GM23338 (cell line): ENCODE results near the gene B4GALNT4. TPM values are rescaled to one million over a fixed set of nuclear protein-coding genes. Genes with fewer than 3 reads are reported as not detected.

Experiments used
- ATAC-seq: fragments of 200-7000 bp; cut with Tn5 transposase; 3 replicates; pipeline ENCODE4 v1.9.1; 2020
- DNase-seq: peaks from one replicate; pipeline ENCODE4 v3.0.0-alpha.2; 2015; ENCODE audit warnings: low spot score
- H2AFZ ChIP-seq: fragments of 200-600 bp; sonication (generic); 2 replicates; pipeline ENCODE4 v1.8.0; 2016; ENCODE audit warnings: antibody characterized with exemption, mild to moderate bottlenecking, moderate library complexity
- H3F3A ChIP-seq: fragments of 200-600 bp; sonication (generic); replicated peaks from 2 replicates; pipeline ENCODE4 v1.8.0; 2017; ENCODE audit warnings: antibody characterized with exemption, mixed run types, low read depth
- H3K27ac ChIP-seq: fragments of 200-600 bp; sonication (generic); 2 replicates; pipeline ENCODE4 v1.6.1; 2016; ENCODE audit warnings: low read depth
- H3K27me3 ChIP-seq: fragments of 200-600 bp; sonication (generic); 2 replicates; pipeline ENCODE4 v1.8.0; 2016; ENCODE audit warnings: mild to moderate bottlenecking, mixed run types, moderate library complexity; ENCODE audit not compliant: insufficient read depth
- H3K36me3 ChIP-seq: fragments of 200-600 bp; sonication (generic); 2 replicates; pipeline ENCODE4 v1.8.0; 2016; ENCODE audit warnings: mild to moderate bottlenecking; ENCODE audit not compliant: insufficient read depth
- H3K4me1 ChIP-seq: fragments of 200-600 bp; sonication (generic); 2 replicates; pipeline ENCODE4 v1.8.0; 2016; ENCODE audit warnings: mild to moderate bottlenecking, moderate library complexity; ENCODE audit not compliant: insufficient read depth
- H3K4me2 ChIP-seq: fragments of 200-600 bp; sonication (generic); 2 replicates; pipeline ENCODE4 v1.7.1; 2017; ENCODE audit warnings: mixed run types
- H3K4me3 ChIP-seq: fragments of 200-600 bp; sonication (generic); 2 replicates; pipeline ENCODE4 v1.6.1; 2016; ENCODE audit warnings: mixed run types
- H3K79me2 ChIP-seq: fragments of 200-600 bp; sonication (generic); replicated peaks from 2 replicates; pipeline ENCODE4 v1.8.0; 2017; ENCODE audit warnings: mild to moderate bottlenecking; ENCODE audit not compliant: insufficient read depth
- H3K9me2 ChIP-seq: fragments of 200-600 bp; sonication (generic); 2 replicates; pipeline ENCODE4 v1.8.0; 2017; ENCODE audit not compliant: insufficient read depth
- H4K20me1 ChIP-seq: fragments of 200-600 bp; sonication (generic); replicated peaks from 2 replicates; pipeline ENCODE4 v1.8.0; 2017; ENCODE audit warnings: mild to moderate bottlenecking; ENCODE audit not compliant: insufficient read depth
- H3K27ac Mint-ChIP-seq: 2 replicates; pipeline ENCODE4 v1.8.0; 2020; ENCODE audit warnings: inconsistent platforms, mild to moderate bottlenecking, moderate library complexity, mixed read lengths
- H3K27me3 Mint-ChIP-seq: 3 replicates; pipeline ENCODE4 v1.8.0; 2022; ENCODE audit warnings: low read depth, mild to moderate bottlenecking, moderate library complexity, mixed read lengths, inconsistent platforms; ENCODE audit not compliant: insufficient read depth, poor library complexity
- H3K36me3 Mint-ChIP-seq: 3 replicates; pipeline ENCODE4 v1.8.0; 2021; ENCODE audit warnings: low read depth, mild to moderate bottlenecking, inconsistent platforms, moderate library complexity, mixed read lengths
- H3K4me1 Mint-ChIP-seq: 3 replicates; pipeline ENCODE4 v1.8.0; 2020; ENCODE audit warnings: mild to moderate bottlenecking, inconsistent platforms, mixed read lengths
- H3K4me3 Mint-ChIP-seq: 3 replicates; pipeline ENCODE4 v1.8.0; 2021; ENCODE audit warnings: moderate library complexity, mild to moderate bottlenecking, inconsistent platforms, mixed read lengths
- H3K9me3 Mint-ChIP-seq: 3 replicates; pipeline ENCODE4 v1.8.0; 2020; ENCODE audit warnings: moderate library complexity, mild to moderate bottlenecking, inconsistent platforms, mixed read lengths
- ETS1 ChIP-seq: IDR thresholded peaks from 2 replicates; pipeline ENCODE4 v1.6.1; 2016; ENCODE audit warnings: antibody characterized with exemption
- EZH2 ChIP-seq: fragments of 200-600 bp; sonication (generic); IDR thresholded peaks from one replicate; pipeline ENCODE4 v1.8.0; 2017; ENCODE audit warnings: antibody characterized with exemption, mild to moderate bottlenecking, low read depth; ENCODE audit not compliant: unreplicated experiment
- EZH2phosphoT487 ChIP-seq: fragments of 200-600 bp; sonication (generic); IDR thresholded peaks from one replicate; pipeline ENCODE4 v1.8.1; 2018; ENCODE audit warnings: antibody characterized with exemption; ENCODE audit not compliant: unreplicated experiment
- JUNB ChIP-seq: IDR thresholded peaks from one replicate; pipeline ENCODE4 v1.6.1; 2016; ENCODE audit warnings: antibody characterized with exemption; ENCODE audit not compliant: unreplicated experiment
- NANOG ChIP-seq: IDR thresholded peaks from 2 replicates; pipeline ENCODE4 v1.6.1; 2016; ENCODE audit warnings: antibody characterized with exemption, borderline replicate concordance
- POLR2AphosphoS5 ChIP-seq: IDR thresholded peaks from 2 replicates; pipeline ENCODE4 v1.6.1; 2016; ENCODE audit warnings: antibody characterized with exemption, low read depth
- REST ChIP-seq: IDR thresholded peaks from one replicate; pipeline ENCODE4 v1.6.1; 2018; ENCODE audit warnings: antibody characterized with exemption; ENCODE audit not compliant: unreplicated experiment
- STAT1 ChIP-seq: IDR thresholded peaks from one replicate; pipeline ENCODE4 v1.6.1; 2016; ENCODE audit warnings: antibody characterized with exemption; ENCODE audit not compliant: unreplicated experiment
- ZNF114 ChIP-seq: fragments of 250-450 bp; sonication (Bioruptor Pico); IDR thresholded peaks from 2 replicates; pipeline ENCODE4 v1.5.0; 2020; ENCODE audit warnings: mild to moderate bottlenecking, moderate library complexity
- ZNF331 ChIP-seq: fragments of 250-450 bp; sonication (Bioruptor Pico); IDR thresholded peaks from 2 replicates; pipeline ENCODE4 v1.5.0; 2020; ENCODE audit warnings: low read depth, mild to moderate bottlenecking, moderate library complexity
- ZNF462 ChIP-seq: fragments of 250-450 bp; sonication (Bioruptor Pico); IDR thresholded peaks from 2 replicates; pipeline ENCODE4 v1.5.0; 2020; ENCODE audit warnings: mild to moderate bottlenecking, moderate library complexity
- polyA plus RNA-seq: library from polyadenylated mRNA; unstranded; fragments of >200 nt; fragmentation: Nextera tagmentation; extraction: Ambion mirVana; gene quantifications from 2 replicates; pipeline ENCODE4 v1.2.1, GENCODE V29; 2016
- total RNA-seq: library from RNA; depleted of rRNA; stranded (reverse); fragments of >200 nt; shearing (Covaris generic); gene quantifications from 2 replicates; pipeline ENCODE4 v1.2.3, GENCODE V29; 2014

Gene B4GALNT4
- total and polyA plus RNA-seq, 2 experiments from 2014 or later: 49.9 to 92.6 TPM

GRCh38 chr11:330307-330693, 39.0 kb upstream of the B4GALNT4 start:
- H4K20me1 ChIP-seq: no peaks in the 10 kb centered on the region
- 0 out of 2 replicates have a peak, but pooled peaks cover 14% of the 10 kb centered on the region for H3F3A ChIP-seq
- Mint-ChIP-seq H3K9me3 (peaks cover 13% of the 10 kb centered on the region), H3K27me3 (peaks cover 20% of the 10 kb centered on the region), H3K4me1 (peaks cover 39% of the 10 kb centered on the region), H3K4me3 (no peak overlapping the region), H3K36me3 (peaks cover 16% of the 10 kb centered on the region; the same call in 2 of the 3 replicates), H3K27ac (no peak overlapping the region)
- no peaks in the 10 kb centered on the region for H3K27me3 ChIP-seq
- no peak overlapping the region for H3K4me2 ChIP-seq
- no peak overlapping the region for H2AFZ ChIP-seq
- no peaks in the 10 kb centered on the region for H3K79me2 ChIP-seq
- H3K36me3 ChIP-seq: no peaks in the 10 kb centered on the region; the same call in 1 of the 2 replicates
- ATAC-seq: no peak
- DNase-seq: no peak
- H3K4me1 ChIP-seq: peaks cover 17% of the 10 kb centered on the region
- no peak overlapping the region for H3K27ac ChIP-seq
- no peaks in the 10 kb centered on the region for H3K9me2 ChIP-seq
- H3K4me3 ChIP-seq: no peak overlapping the region
- TF ChIP-seq NANOG: no peak

- ATAC-seq (no peak), DNase-seq (no peak)
- H3K27ac ChIP-seq: no peak overlapping the region
- H3K36me3 ChIP-seq: no peaks in the 10 kb centered on the region; the same call in 1 of the 2 replicates
- H3K4me3 Mint-ChIP-seq: no peak overlapping the region; the same call in 2 of the 3 replicates
- H4K20me1 ChIP-seq: no peaks in the 10 kb centered on the region
- H3K9me2 ChIP-seq: no peaks in the 10 kb centered on the region
- H3K4me1 ChIP-seq: peaks cover 23% of the 10 kb centered on the region
- peaks cover 14% of the 10 kb centered on the region; the same call in 1 of the 2 replicates for H3F3A ChIP-seq
- H3K27me3 ChIP-seq: no peaks in the 10 kb centered on the region
- H3K4me3 ChIP-seq: no peak overlapping the region
- H2AFZ ChIP-seq: no peak overlapping the region
- peaks cover 23% of the 10 kb centered on the region for H3K27me3 Mint-ChIP-seq
- H3K9me3 Mint-ChIP-seq: peaks cover 13% of the 10 kb centered on the region
- no peak overlapping the region for H3K4me2 ChIP-seq
- H3K36me3 Mint-ChIP-seq: peaks cover 16% of the 10 kb centered on the region; the same call in 2 of the 3 replicates
- no peak overlapping the region for H3K27ac Mint-ChIP-seq
- H3K4me1 Mint-ChIP-seq: peaks cover 42% of the 10 kb centered on the region
- no peaks in the 10 kb centered on the region for H3K79me2 ChIP-seq
- TF ChIP-seq JUNB (no peak), EZH2phosphoT487 (no peak), ZNF462 (no peak), ZNF114 (CRISPR knock-in tag) (no peak), ETS1 (no peak), POLR2AphosphoS5 (no peak), EZH2 (no peak), STAT1 (no peak), NANOG (no peak), ZNF331 (no peak), REST (no peak)
Observed at GRCh38 chr11:330694-331357, 38.5 kb upstream of the B4GALNT4 start.
